Urothelium cell line (cell line): ENCODE measurements around the gene PDXP.
A peak's percentile ranks its signal among the peaks of the same experiment; 100 is the strongest.
"Not testable (repeated sequence)": the region's sequence is repeated elsewhere in the genome, so short reads cannot be mapped to it uniquely, and the experiment has no call there.

Experiments used
- DNase-seq: peaks from one replicate; pipeline ENCODE4 v3.0.0; 2011; ENCODE audit warnings: low spot score, mixed read lengths
- FAIRE-seq: peaks from 2 replicates; lab custom pipeline; 2011; peaks lifted over from hg19 to GRCh38; lab: Jason Lieb, UNC

The PDXP gene

GRCh38 chr22:37641561-37641949 is 17.0 kb upstream of the PDXP start:
- no peak for DNase-seq
- FAIRE-seq, result no peak

- peak; percentile 55 for FAIRE-seq
- peak; percentile 86 for DNase-seq
Measured at GRCh38 chr22:37643225-37643847, 15.2 kb upstream of the PDXP start.

GRCh38 chr22:37647317-37647716 is 11.2 kb upstream of the PDXP start:
- FAIRE-seq (no peak), DNase-seq (no peak)

- no peak for FAIRE-seq
Measured at GRCh38 chr22:37647928-37648327, 10.6 kb upstream of the PDXP start.

GRCh38 chr22:37650463-37651136 is 7.9 kb upstream of the PDXP start:
- FAIRE-seq, result no peak
- DNase-seq, result no peak

More at GRCh38 chr22:37647928-37648327, 10.6 kb upstream of the PDXP start:
- DNase-seq, result no peak

GRCh38 chr22:37654563-37655251 is 3.8 kb upstream of the PDXP start:
- no peak for DNase-seq
- no peak for FAIRE-seq

GRCh38 chr22:37655252-37655563 is 3.3 kb upstream of the PDXP start:
- FAIRE-seq (no peak), DNase-seq (no peak)

- not testable (repeated sequence) for FAIRE-seq
Measured at GRCh38 chr22:37656583-37656982, 1.9 kb upstream of the PDXP start.

GRCh38 chr22:37657590-37658132 is 862 bp upstream of the PDXP start:
- no peak for FAIRE-seq
- DNase-seq, result no peak

More at GRCh38 chr22:37656583-37656982, 1.9 kb upstream of the PDXP start:
- not testable (repeated sequence) for DNase-seq

GRCh38 chr22:37659066-37659896 is 758 bp downstream of the PDXP start:
- peak; percentile 60 for DNase-seq
- FAIRE-seq, result peak; percentile 71

GRCh38 chr22:37659897-37660708 is 1.6 kb downstream of the PDXP start:
- DNase-seq (no peak), FAIRE-seq (peak; percentile 58)

- FAIRE-seq, result no peak
Measured at GRCh38 chr22:37660709-37661045, 2.2 kb downstream of the PDXP start.

GRCh38 chr22:37661160-37661924 is 2.8 kb downstream of the PDXP start:
- no peak for DNase-seq
- peak; percentile 48 for FAIRE-seq

More at GRCh38 chr22:37660709-37661045, 2.2 kb downstream of the PDXP start:
- no peak for DNase-seq

- FAIRE-seq (no peak), DNase-seq (no peak)
Measured at GRCh38 chr22:37662039-37662438, 3.5 kb downstream of the PDXP start.

- FAIRE-seq (no peak), DNase-seq (no peak)
Measured at GRCh38 chr22:37663521-37664140, 5.1 kb downstream of the PDXP start.

GRCh38 chr22:37664249-37665101 is 6.0 kb downstream of the PDXP start:
- DNase-seq, result no peak
- FAIRE-seq, result peak; percentile 69

GRCh38 chr22:37665487-37665886 is 7.0 kb downstream of the PDXP start:
- DNase-seq, result no peak
- FAIRE-seq, result no peak

GRCh38 chr22:37669586-37669985 is 11.1 kb downstream of the PDXP start:
- no peak for DNase-seq

More at GRCh38 chr22:37669586-37669985, 11.1 kb downstream of the PDXP start:
- FAIRE-seq, result peak; percentile 23
